ENCODE results near the gene WDR88.
"Not testable (repeated sequence)": the region's sequence is repeated elsewhere in the genome, so short reads cannot be mapped to it uniquely, and the experiment has no call there.

WDR88 gene

GRCh38 chr19:33132021-33132420 lies at the start of gene WDR88:
TSS of gene WDR88 (plus strand) at chr19:33132114. CDS start at chr19:33132170, 56 bp downstream.
- DNase-seq = no peak

- DNase-seq = no peak
Observed at GRCh38 chr19:33085570-33086128, 46.3 kb upstream of the WDR88 start.

GRCh38 chr19:33086955-33087354 lies 45.0 kb upstream of the WDR88 start:
- no peak for DNase-seq

- no peak for DNase-seq
Observed at GRCh38 chr19:33089010-33089409, 42.9 kb upstream of the WDR88 start.

GRCh38 chr19:33090179-33090578 lies 41.7 kb upstream of the WDR88 start:
- no peak for DNase-seq

GRCh38 chr19:33093420-33094210 lies 38.3 kb upstream of the WDR88 start:
- no peak for DNase-seq

GRCh38 chr19:33094436-33095067 lies 37.4 kb upstream of the WDR88 start:
- DNase-seq = no peak

- DNase-seq = no peak
Observed at GRCh38 chr19:33096005-33096404, 35.9 kb upstream of the WDR88 start.

- no peak for DNase-seq
Observed at GRCh38 chr19:33098055-33098534, 33.8 kb upstream of the WDR88 start.

- DNase-seq = no peak
Observed at GRCh38 chr19:33100894-33101644, 30.8 kb upstream of the WDR88 start.

- DNase-seq = no peak
Observed at GRCh38 chr19:33102893-33103292, 29.0 kb upstream of the WDR88 start.

GRCh38 chr19:33108161-33108560 lies 23.8 kb upstream of the WDR88 start:
- DNase-seq = no peak

- DNase-seq = no peak
Observed at GRCh38 chr19:33110137-33110910, 21.6 kb upstream of the WDR88 start.

GRCh38 chr19:33111587-33111986 lies 20.3 kb upstream of the WDR88 start:
- no peak for DNase-seq

GRCh38 chr19:33114312-33114711 lies 17.6 kb upstream of the WDR88 start:
- DNase-seq = no peak

GRCh38 chr19:33117501-33117900 lies 14.4 kb upstream of the WDR88 start:
- no peak for DNase-seq

- DNase-seq = no peak
Observed at GRCh38 chr19:33118643-33119042, 13.3 kb upstream of the WDR88 start.

GRCh38 chr19:33124207-33125098 lies 7.5 kb upstream of the WDR88 start:
- no peak for DNase-seq

- peak; percentile 65 for DNase-seq
Observed at GRCh38 chr19:33125929-33126388, 6.0 kb upstream of the WDR88 start.

- DNase-seq = not testable (repeated sequence)
Observed at GRCh38 chr19:33126712-33127111, 5.2 kb upstream of the WDR88 start.

GRCh38 chr19:33129901-33130300 lies 2.0 kb upstream of the WDR88 start:
- DNase-seq = no peak

Data from suppressor macrophage treated with lipopolysaccharide for 4 hours (primary cell).